ENCODE data around the gene EIF5. TPM values are rescaled to one million over a fixed set of nuclear protein-coding genes. Genes with fewer than 3 reads are reported as not detected.

The EIF5 gene
- total and polyA plus RNA-seq, 2 of the 8 experiments (the other 6 are each of a cell fraction or from before 2014, with no cell fraction given), result 179 to 323 TPM

DNA sequence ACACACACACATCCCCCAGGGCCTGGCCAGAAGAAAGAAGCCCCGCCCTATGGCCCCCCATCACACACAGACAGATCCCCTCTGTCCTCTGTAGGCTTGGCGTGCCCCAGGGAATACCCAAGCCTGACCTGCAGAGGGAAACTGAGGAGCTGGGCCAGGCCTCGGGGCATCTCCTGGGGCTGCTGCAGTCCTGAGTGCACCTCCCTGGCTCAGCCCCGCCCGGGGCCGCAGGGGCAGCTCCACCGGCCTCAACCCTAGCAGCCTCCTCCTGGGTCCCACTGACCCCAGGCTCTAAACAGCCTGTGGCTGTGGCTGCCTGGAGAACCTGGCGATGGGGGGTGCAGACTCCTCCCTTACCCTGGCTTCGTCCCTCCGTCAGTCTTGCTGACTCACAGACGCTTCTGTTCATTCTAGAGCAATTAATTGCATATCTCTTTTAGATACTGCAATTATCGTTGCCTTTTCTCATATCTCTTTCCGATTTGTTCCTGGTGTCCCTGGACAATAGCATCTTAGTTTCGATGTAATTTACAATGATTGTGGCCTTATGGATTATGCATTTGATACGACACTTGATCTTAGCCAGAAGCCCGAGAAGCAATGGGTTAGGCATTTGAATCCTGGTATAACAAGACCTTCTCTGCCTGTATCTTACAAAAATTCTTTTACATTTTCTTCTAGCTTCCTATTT, 45.8 kb upstream of the EIF5 start:
- peaks cover 5 to 18% (median 11%) of the 10 kb centered on the region in 4 experiments for H3K4me1 ChIP-seq (replicated peaks in 1 of 4; ENCODE audit: control insufficient read depth in 3 of 4, insufficient read depth in 4 of 4, low read length in 3 of 4)
- TF ChIP-seq SRF (IDR thresholded peaks at IDR 0.05; ENCODE audit: low read depth, low read length) (no peak), SP1 (IDR thresholded peaks at IDR 0.05; ENCODE audit: low read depth, low read length) (no peak), GTF2F1 (IDR thresholded peaks at IDR 0.05; ENCODE audit: borderline replicate concordance, low read depth, low read length) (no peak), SP4 (IDR thresholded peaks at IDR 0.05; ENCODE audit: low read length) (no peak), BRCA1 (IDR thresholded peaks at IDR 0.05; ENCODE audit: low read depth, low read length) (no peak), HDAC6 (IDR thresholded peaks at IDR 0.05; ENCODE audit: low read depth, low read length) (no peak), CBX8 (IDR thresholded peaks at IDR 0.05; ENCODE audit: borderline replicate concordance, low read depth, low read length) (no peak), BCL11A (IDR thresholded peaks at IDR 0.05; ENCODE audit: low read depth in 2 of 2, low read length in 2 of 2) (no peak), TBP (IDR thresholded peaks at IDR 0.05; ENCODE audit: low read depth, low read length) (no peak), CREB1 (IDR thresholded peaks at IDR 0.05) (no peak), POLR2AphosphoS5 (IDR thresholded peaks at IDR 0.05; ENCODE audit: low read depth, low read length) (no peak), SUZ12 (IDR thresholded peaks at IDR 0.05; ENCODE audit: low read length) (no peak)
- TF ChIP-seq, protein P1, sequence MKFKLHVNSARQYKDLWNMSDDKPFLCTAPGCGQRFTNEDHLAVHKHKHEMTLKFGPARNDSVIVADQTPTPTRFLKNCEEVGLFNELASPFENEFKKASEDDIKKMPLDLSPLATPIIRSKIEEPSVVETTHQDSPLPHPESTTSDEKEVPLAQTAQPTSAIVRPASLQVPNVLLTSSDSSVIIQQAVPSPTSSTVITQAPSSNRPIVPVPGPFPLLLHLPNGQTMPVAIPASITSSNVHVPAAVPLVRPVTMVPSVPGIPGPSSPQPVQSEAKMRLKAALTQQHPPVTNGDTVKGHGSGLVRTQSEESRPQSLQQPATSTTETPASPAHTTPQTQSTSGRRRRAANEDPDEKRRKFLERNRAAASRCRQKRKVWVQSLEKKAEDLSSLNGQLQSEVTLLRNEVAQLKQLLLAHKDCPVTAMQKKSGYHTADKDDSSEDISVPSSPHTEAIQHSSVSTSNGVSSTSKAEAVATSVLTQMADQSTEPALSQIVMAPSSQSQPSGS (IDR thresholded peaks at IDR 0.05; ENCODE audit: low read length), result no peak

More for the DNA sequence above, 45.8 kb upstream of the EIF5 start:
- no peak overlapping the region for H2BK15ac ChIP-seq (ENCODE audit: low read length)
- no peaks in the 10 kb centered on the region for H3K79me1 ChIP-seq (ENCODE audit: low read depth, low read length)
- H3K9ac ChIP-seq (replicated peaks in 1 of 4; ENCODE audit: extremely low read depth in 1 of 4, low read depth in 3 of 4, low read length in 3 of 4), result no peak overlapping the region
- no peak for FAIRE-seq
- no peak overlapping the region for H3K14ac ChIP-seq (ENCODE audit: insufficient read length)
- H4K5ac ChIP-seq (ENCODE audit: insufficient read length, low read depth, low read length), result no peak overlapping the region
- H3K4ac ChIP-seq (replicated peaks; ENCODE audit: insufficient read length, low read depth, low read length), result no peak overlapping the region
- POLR2A ChIA-PET (ENCODE audit: partially characterized antibody), result no interaction called here
- H4K8ac ChIP-seq (ENCODE audit: extremely low read depth, insufficient read depth, low read length), result no peak overlapping the region
- WGBS, 2 experiments (ENCODE audit: extremely low coverage in 1 of 2, insufficient coverage in 1 of 2, insufficient read length in 1 of 2, insufficient replicate concordance in 2 of 2, low coverage in 1 of 2, low lambda C conversion rate in 2 of 2, missing lambda C conversion rate in 1 of 2), result 84% methylated on average over 16 of the region's 16 CpGs; no CpG with 5 or more reads in 1 of the 2 experiments
- H3K27ac ChIP-seq (ENCODE audit: low read depth, low read length), result no peak overlapping the region
- H4K91ac ChIP-seq (replicated peaks; ENCODE audit: insufficient read length, low read length), result no peak overlapping the region
- H4K20me1 ChIP-seq (replicated peaks in 1 of 2; ENCODE audit: control insufficient read depth in 1 of 2, insufficient read depth in 2 of 2, low read length in 2 of 2), result no peaks in the 10 kb centered on the region
- H3K36me3 ChIP-seq (ENCODE audit: control insufficient read depth in 2 of 4, insufficient read depth in 4 of 4, low read length in 3 of 4), result no peaks in the 10 kb centered on the region
- H2AFZ ChIP-seq (ENCODE audit: low read length), result no peak overlapping the region
- H2BK5ac ChIP-seq (ENCODE audit: low read depth, low read length), result no peak overlapping the region
- no peak overlapping the region for H2BK20ac ChIP-seq (ENCODE audit: low read length)
- no peaks in the 10 kb centered on the region; a peak in 2 of 7 replicates for H3K27me3 ChIP-seq (replicated peaks in 1 of 4; ENCODE audit: control insufficient read depth in 3 of 4, extremely low read depth in 1 of 4, insufficient read depth in 3 of 4, low read length in 3 of 4)
- no peak overlapping the region for H3K56ac ChIP-seq (replicated peaks; ENCODE audit: insufficient read length, low read depth, low read length)
- H2BK12ac ChIP-seq (ENCODE audit: low read depth, low read length), result no peak overlapping the region
- CTCF ChIA-PET (ENCODE audit: partially characterized antibody), result interaction anchor here (0.5 to 4.0 kb wide), 3 partner anchors 35 to 183 kb away, joined by 3 to 34 read pairs (median 4); no protein-coding TSS in a partner anchor
- H3K23ac ChIP-seq (ENCODE audit: insufficient read length), result no peak overlapping the region
- H3K79me2 ChIP-seq (ENCODE audit: control insufficient read depth in 1 of 2, insufficient read depth in 2 of 2, low read length in 2 of 2), result no peaks in the 10 kb centered on the region
- no peak overlapping the region for H3K18ac ChIP-seq (ENCODE audit: extremely low read depth, low read length)
- no peak overlapping the region for H2BK120ac ChIP-seq (replicated peaks; ENCODE audit: low read depth, low read length)
- no peak overlapping the region for H3K4me2 ChIP-seq (ENCODE audit: insufficient read depth in 1 of 2, low read depth in 2 of 2, low read length in 2 of 2)
- DNase-seq (ENCODE audit: low read depth in 1 of 2, low spot score in 2 of 2), result no peak
- H2AK5ac ChIP-seq (ENCODE audit: low read depth, low read length), result no peak overlapping the region
- H3K23me2 ChIP-seq (ENCODE audit: low read depth, low read length), result no peaks in the 10 kb centered on the region
- no peak overlapping the region for H3K4me3 ChIP-seq (ENCODE audit: extremely low read depth in 1 of 4, insufficient read depth in 2 of 4, low read depth in 3 of 4, low read length in 4 of 4)
- H3K9me3 ChIP-seq (ENCODE audit: insufficient read depth in 2 of 2, low read depth in 1 of 2, low read length in 1 of 2), result peaks cover 4% of the 10 kb centered on the region in 2 experiments; a peak in 1 of 4 replicates
